Amniotic epithelial cell (primary cell): ENCODE measurements around the gene PRDM16.

Experiments used
- DNase-seq: peaks from one replicate; pipeline ENCODE4 v3.0.0-alpha.2; 2010; ENCODE audit warnings: low read depth

The PRDM16 gene

DNA sequence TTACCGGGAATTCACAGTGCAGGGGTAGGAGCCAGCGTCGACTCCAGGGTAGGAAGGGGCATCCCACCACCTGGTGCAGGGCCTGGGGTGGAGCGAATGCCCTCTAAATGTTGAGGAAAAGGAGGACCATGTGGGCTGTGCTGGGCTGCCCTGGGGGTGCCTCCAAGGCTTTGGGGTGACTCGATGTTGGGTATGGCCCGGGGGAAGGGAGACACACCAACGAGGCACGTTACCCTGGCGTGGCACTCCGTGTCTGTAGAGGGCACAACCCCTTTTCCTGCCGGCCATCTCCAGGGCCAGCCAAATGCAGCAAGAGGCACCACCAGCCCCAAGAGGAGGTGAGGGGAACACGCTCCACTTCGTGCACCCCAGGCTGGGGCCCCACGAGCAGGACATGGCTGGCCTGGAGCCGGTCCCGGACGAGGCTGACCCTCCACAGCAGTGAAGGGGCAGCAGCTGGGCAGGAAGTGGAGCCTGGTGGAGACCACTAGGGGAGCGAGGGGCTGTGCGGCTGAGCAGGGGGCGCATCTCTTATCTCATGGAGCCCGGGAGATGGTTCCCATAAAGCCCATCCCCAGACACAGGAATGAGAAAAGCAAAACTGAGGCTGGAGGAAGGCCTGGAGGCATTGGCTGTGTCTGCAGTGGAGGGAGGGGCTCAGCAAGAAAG lies 36.5 kb upstream of the PRDM16 start:
- DNase-seq = no peak

DNA sequence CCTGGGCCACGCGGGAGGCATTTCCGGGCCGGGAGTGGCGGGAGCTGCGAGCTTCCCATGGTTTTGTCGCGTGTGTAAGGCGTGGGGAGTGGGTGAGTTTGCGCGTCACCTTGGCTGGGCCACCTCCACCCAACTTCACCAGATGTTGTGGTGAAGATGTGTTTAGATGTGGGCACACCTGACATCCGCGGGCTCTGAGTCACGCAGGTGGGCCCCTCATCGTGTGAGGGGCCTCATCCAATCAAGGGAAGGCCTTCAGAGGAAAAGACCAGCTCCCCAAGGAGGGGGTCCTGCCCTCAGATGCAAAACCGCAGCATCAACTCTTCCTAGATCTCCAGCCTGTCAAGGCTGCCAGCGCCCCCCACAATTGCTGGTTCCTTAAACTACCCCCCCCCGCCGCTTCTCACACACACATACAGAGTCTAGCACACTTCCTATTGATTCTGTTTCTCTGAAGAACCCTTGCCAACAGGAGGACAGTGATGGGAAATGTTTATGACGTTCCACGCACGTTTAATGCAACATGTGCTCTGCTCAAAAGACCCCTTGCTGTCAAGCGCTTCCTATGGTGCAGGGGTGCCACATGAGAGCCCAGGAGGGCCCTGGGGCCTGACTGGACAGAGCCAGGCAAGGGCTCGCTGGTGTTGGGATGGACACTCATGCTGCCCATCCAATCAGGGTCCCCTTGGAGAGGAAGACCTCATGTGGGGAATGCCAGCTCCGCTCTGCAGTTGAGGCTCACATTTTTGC lies 35.8 kb upstream of the PRDM16 start:
- no peak for DNase-seq

DNA sequence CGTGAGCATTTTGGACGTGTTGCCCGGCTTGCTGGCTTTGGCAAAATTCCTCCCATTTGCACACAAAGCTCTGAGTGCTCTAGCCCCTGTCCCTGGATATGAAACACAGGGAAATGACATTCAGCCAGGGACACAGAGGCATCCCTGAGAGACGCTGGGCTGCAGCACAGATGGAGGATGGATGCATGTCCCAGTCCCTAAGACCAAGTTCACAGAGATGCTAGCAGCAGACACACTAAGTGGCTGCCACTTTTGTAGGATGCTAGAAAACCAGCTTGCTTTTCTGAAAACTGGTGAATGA lies 35.3 kb upstream of the PRDM16 start:
- no peak for DNase-seq

GRCh38 chr1:3034162-3034561 lies 34.8 kb upstream of the PRDM16 start:
- no peak for DNase-seq

DNA sequence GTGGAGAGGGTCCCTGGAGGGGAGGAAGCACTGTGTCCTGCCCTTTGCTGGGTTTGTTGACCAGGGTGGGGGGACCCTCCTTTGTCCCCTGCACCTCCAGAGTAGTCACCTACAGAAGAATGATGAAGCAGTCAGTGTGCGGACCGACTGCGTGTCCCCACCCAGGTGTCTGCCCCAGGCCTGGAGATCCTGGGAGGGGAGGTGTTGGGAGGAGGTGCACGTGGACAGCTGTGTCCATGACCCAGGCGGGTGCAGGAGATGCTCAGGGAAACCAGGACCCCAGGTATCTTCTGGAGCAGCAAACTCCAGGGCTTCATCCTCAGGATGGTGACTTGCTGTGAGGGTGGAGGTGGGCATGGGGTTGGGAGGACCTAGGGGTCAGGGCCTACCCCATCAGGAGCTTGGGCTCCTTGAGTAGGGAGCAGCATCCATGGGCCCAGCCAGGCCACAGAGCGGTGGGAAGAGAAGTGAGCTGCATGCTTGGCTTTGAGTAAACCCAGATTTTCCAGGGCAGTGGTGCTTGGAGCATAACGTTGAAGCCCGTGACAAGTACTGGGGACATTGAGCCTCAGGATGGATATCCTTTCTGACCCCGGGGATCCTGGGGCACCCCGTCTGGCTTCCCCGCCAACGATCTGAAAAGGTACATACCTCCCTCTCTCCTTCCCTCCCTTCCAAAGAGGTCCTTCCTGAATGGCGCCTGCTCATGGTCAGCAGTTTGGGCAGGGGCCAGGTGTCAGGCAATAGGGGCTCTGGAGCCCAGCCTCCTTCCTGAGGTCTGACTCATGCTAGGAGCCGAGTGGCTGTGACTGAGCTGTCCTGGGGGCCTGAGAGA lies 34.1 kb upstream of the PRDM16 start:
- no peak for DNase-seq

DNA sequence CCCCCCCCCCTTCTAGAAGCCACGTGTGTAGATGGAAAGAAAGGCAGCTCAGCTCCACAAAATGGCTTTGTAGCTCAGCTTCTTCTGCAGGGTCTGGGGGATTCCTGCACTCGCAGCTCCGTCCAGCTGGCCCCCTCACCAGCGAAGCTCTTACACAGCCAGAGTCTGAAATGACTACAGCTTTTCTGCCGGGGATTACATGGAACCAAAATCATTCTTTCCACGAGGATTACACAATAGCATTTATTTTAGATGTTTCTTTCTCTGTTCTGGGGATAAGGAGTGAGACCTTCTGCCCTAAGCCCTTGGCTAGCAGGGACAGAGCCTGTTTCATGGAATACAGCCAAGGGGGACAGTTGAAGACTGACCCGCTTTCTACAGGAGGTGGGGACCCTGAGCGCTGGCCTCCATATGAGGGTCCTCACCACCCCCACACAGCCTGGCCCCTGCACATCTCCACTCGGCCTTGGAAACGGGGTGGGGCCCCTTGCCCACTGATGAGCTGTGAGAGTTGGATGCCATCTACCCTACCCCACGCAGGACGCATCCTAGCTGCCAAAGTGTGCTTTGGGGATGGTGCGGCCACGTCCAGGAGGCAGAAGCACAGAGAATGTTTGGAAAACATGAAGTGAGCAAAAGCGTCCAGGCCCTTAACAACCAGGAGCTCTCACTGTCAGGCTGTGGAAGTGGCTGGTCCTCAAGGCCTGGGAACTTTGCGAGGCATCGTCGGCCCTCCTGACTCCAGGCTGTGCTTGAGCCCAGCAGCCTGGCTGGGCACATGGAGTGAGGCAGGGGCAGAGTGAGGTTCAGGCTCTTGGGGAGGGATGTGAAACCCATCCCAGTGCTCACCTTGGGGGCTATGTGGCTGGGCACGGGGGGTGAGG lies 33.2 kb upstream of the PRDM16 start:
- DNase-seq = no peak

- no peak for DNase-seq
These were observed 32.3 kb upstream of the PRDM16 start for GRCh38 chr1:3036447-3037280.

GRCh38 chr1:3037281-3038040 lies 31.5 kb upstream of the PRDM16 start:
- DNase-seq = no peak

GRCh38 chr1:3038113-3038551 lies 30.9 kb upstream of the PRDM16 start:
- no peak for DNase-seq

DNA sequence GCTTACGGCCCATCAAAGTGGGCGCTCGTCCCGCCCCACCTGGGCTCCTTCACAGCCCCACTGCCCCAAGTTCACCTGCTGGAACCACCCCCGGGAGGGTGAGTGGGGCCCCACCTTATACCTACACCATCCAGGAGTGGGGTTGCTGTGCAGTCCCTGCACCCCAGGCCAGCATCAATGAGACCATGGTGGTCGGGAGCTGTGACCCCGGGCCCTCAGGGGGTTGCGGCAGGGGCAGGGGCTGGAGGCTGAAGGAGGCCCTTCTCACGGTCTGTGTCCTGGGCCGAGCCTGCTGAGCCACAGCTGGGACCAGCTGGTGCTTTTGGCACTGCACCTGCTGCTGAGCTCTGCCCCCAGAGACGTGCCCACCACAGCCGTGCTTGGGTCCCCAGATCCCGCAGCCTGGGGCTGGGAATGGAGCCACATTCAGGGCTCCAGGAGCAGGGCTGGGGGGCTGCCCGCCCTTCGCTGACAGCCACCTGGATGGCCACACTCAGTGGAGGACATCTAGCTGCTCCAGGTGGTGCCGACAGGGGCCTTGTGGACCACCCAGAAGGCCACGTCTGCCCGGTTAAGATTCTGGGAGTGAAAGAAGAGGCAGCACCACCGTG lies 30.3 kb upstream of the PRDM16 start:
- DNase-seq = no peak

DNA sequence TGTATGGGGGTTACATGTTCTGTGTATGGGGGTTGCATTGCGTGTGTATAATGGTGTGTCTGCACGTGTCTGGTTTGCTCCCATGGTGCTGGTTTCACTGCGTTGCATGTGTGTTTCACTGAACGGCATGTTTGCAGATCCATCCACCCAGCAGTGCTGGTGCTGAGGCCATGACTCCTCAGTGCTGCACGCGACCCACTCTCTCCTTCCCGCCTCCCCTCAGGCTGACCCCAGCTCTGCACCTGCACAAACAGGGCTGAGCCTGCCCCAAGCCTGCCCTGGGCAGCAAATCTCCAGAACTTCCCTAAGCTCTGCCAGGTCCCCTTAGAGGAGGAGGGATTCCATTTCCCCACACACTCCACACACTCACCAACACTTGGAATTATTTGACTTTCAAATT lies 29.0 kb upstream of the PRDM16 start:
- no peak for DNase-seq

GRCh38 chr1:3042481-3042880 lies 26.5 kb upstream of the PRDM16 start:
- DNase-seq = no peak

DNA sequence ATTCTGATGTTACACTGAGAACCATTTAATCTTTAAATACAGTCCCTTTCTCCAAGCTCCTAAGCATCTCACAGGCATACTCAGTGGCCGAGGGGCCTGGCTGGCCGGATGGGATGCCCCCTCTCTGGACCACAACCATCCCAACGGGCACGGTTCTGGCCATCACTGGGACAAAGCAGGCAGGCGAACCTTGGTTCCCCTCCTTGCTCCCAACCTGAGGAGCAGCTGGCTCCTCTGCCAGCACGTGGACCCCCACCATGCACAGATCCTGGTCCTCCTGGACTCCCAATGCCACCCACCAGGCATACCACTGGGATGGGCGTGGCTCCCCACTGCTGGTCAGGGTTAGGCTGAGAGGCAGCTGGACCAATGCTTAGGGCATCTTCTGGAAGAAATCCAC lies 19.8 kb upstream of the PRDM16 start:
- no peak for DNase-seq

DNA sequence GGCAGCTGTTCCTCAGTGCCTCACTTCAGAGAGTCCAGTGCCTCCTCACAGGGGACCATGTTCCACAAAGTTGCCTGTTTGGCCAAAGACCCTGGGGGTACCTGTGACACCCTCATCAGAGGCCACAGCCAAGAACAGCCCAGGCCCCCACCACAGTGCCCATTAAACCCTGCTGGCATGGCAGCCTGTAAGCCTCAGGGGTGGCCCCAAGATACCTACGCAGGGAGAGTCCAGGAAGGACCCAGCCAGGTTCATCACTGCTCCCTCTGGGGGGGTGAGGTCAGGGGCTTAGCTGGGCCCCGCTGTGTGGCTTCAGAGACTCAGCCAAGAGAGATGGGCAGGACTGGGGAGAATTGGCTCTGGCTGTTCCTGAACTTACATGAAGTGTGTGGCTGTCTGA lies 19.1 kb upstream of the PRDM16 start:
- no peak for DNase-seq

DNA sequence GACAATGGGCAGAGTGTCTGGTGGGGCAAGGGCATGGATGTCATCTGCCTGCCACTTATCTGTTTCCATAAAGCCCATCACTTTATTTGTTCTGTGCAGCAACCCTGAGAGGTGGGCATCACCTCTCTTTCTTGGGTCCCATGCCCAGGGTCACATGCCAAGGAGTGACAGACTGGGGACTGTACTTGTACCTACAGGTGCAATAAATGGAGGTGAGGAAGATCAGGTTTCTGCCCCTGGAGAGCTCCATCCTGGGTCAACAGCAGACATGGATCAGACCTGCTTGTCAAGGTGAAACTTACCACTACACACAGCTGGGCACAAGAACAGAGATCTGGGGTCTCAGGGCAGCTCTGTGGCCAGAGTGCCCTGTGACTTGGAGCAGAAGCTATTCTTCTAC lies 18.4 kb upstream of the PRDM16 start:
- DNase-seq = no peak

- no peak for DNase-seq
These were observed 17.4 kb upstream of the PRDM16 start for GRCh38 chr1:3051270-3052268.

- DNase-seq = no peak
These were observed 16.5 kb upstream of the PRDM16 start for GRCh38 chr1:3052501-3052900.

GRCh38 chr1:3053366-3053980 lies 15.5 kb upstream of the PRDM16 start:
- DNase-seq = no peak
